Measurements from ENCODE around the gene EPS8.

DNA sequence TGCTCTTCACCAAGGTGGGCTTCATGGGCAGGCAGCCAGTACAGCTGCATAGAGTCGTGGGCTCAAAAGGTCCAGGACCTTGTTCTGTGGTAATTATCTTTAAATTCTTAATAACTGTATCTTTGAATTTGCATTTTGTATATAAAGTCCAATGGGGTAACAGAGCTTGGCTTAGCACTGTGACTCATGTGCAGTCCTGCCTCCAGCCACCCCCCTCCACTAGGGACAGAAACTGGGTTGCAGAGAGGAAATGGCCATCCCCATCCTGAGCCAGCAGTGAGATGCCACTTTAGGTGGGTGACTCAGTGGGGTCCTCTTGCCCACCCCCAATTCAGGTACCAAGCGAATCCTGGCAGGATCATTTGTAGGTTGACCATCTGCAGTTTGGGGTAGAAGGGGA lies 48.1 kb downstream of the EPS8 start:
- TF ChIP-seq, protein P1, sequence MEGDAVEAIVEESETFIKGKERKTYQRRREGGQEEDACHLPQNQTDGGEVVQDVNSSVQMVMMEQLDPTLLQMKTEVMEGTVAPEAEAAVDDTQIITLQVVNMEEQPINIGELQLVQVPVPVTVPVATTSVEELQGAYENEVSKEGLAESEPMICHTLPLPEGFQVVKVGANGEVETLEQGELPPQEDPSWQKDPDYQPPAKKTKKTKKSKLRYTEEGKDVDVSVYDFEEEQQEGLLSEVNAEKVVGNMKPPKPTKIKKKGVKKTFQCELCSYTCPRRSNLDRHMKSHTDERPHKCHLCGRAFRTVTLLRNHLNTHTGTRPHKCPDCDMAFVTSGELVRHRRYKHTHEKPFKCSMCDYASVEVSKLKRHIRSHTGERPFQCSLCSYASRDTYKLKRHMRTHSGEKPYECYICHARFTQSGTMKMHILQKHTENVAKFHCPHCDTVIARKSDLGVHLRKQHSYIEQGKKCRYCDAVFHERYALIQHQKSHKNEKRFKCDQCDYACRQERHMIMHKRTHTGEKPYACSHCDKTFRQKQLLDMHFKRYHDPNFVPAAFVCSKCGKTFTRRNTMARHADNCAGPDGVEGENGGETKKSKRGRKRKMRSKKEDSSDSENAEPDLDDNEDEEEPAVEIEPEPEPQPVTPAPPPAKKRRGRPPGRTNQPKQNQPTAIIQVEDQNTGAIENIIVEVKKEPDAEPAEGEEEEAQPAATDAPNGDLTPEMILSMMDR (IDR thresholded peaks at IDR 0.05): no peak
- TF ChIP-seq POLR2A (IDR thresholded peaks at IDR 0.05): no peak

All from sigmoid colon (tissue), 3 donors.